22Rv1 (cell line): Measurements from ENCODE around the gene SS18.

ENCODE experiments used
- H3K27ac ChIP-seq: fragments of 450-650 bp; 2 replicates; pipeline ENCODE4 v1.5.1; 2017
- CTCF ChIP-seq: fragments of 450-650 bp; IDR thresholded peaks from 2 replicates; pipeline ENCODE4 v1.5.1; 2017; ENCODE audit warnings: mild to moderate bottlenecking
- ZFX ChIP-seq: fragments of 450-650 bp; IDR thresholded peaks from 2 replicates; pipeline ENCODE4 v1.6.1; 2017; ENCODE audit warnings: antibody characterized with exemption, borderline replicate concordance

Gene SS18

GRCh38 chr18:26119246-26119645, 28.8 kb upstream of the SS18 start:
- H3K27ac ChIP-seq: no peak overlapping the region
- TF ChIP-seq CTCF: no peak
- no peak for TF ChIP-seq ZFX

- H3K27ac ChIP-seq: no peak overlapping the region
- TF ChIP-seq CTCF (no peak), ZFX (no peak)
Measured at GRCh38 chr18:26104035-26104434, 13.6 kb upstream of the SS18 start.

- TF ChIP-seq CTCF: peak; percentile 44
- no peak for TF ChIP-seq ZFX
- no peak overlapping the region for H3K27ac ChIP-seq
Measured at GRCh38 chr18:26103579-26103978, 13.2 kb upstream of the SS18 start.

- TF ChIP-seq CTCF: no peak
- TF ChIP-seq ZFX: no peak
Measured at GRCh38 chr18:26097563-26097962, 7.2 kb upstream of the SS18 start.

GRCh38 chr18:26096852-26097251, 6.4 kb upstream of the SS18 start:
- TF ChIP-seq CTCF (no peak), ZFX (no peak)
- no peak overlapping the region for H3K27ac ChIP-seq

More at GRCh38 chr18:26097563-26097962, 7.2 kb upstream of the SS18 start:
- H3K27ac ChIP-seq: no peak overlapping the region

- TF ChIP-seq ZFX (no peak), CTCF (no peak)
- peak overlapping the region; percentile 92 for H3K27ac ChIP-seq
Measured at GRCh38 chr18:26091047-26091630, 726 bp upstream of the SS18 start.

- TF ChIP-seq ZFX: no peak
- TF ChIP-seq CTCF: no peak
- peak overlapping the region; percentile 92 for H3K27ac ChIP-seq
Measured at GRCh38 chr18:26089293-26090129, 902 bp downstream of the SS18 start.
